Frontal cortex (tissue), 4 donors: Measurements from ENCODE around the gene FUT7. TPM values are rescaled to one million over a fixed set of nuclear protein-coding genes. Genes with fewer than 3 reads are reported as not detected.

Experiments used
- DNase-seq, 2 donors: peaks; one replicate each; pipeline ENCODE4 v3.0.0; 2012; ENCODE audit warnings: low spot score in 2 of 2
- FAIRE-seq: peaks from 2 replicates; lab custom pipeline; 2012; peaks lifted over from hg19 to GRCh38; lab: Jason Lieb, UNC
- total RNA-seq: library from RNA; depleted of rRNA; stranded (reverse); fragments of >200 nt; gene quantifications from one replicate; pipeline ENCODE4 v1.2.3, GENCODE V29; 2014
- donor health status: control.
- donor health status: control.
- donor health status: control.

FUT7 gene
- total RNA-seq, 1 donor from 2014 or later: not detected

DNA sequence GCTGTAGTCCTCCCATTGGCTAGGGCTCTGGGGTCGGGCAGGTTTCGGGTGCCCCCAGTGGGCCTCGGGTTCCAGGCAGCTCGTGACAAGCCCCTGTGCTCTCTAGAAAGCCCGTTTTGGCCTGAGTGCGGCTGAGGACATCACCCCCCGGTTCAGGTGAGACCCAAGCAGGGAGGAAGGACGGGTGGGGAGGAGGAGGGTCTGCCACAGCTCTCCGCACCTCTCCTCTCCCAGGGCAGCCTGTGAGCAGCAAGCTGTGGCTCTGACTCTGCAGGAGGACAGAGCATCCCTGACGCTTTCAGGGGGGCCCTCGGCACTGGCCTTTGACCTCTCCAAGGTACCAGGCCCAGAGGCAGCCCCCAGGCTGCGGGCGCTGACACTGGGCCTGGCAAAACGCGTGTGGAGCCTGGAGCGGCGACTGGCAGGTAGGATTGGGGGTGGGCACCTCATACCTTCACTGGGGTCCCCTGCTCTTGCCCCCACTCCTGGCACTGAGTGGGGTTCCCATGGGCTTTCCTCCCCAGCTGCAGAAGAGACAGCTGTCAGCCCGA is 39.0 kb downstream of the FUT7 start:
- no peak for DNase-seq
- FAIRE-seq: no peak

- peak; percentile 98 to 99 for DNase-seq
- FAIRE-seq: no peak
These were observed 39.7 kb downstream of the FUT7 start, which contains the start of gene PAXX for GRCh38 chr9:136991993-136992818. PAXX (plus strand) TSS chr9:136992422; CDS start chr9:136992444, 22 bp downstream.

DNA sequence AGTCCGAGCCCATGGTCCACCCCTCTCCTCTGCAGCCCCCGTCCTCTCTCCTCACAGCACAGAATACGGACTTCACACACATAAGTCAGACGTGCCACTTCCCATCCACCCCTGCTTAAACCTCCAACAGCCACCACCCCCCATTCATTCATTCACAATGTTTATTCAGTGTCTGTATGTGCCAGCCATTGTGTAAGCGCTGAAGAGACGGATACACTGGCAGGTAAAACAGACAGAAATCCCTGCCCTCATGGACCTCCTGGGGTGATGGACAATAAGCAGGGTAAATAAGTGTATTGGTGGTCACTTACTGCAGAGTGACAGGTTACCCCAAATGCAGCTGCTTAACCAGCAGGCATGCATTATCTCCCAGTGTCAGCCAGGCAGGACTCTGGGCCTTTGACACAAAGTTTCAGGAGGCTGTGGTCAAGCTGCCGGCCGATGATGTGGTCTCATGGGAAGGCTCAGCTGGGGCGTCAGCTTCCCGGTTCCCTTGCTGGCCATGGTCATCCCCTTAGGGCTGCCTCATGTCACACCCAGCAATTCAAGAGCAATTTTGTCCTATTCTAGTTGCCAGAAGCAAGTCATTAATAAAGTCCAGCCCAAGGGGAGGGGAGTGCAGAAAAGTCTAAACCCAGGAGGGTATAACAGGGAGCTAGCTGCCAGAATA is 41.5 kb downstream of the FUT7 start:
- no peak for FAIRE-seq
- DNase-seq: no peak

- DNase-seq (no peak), FAIRE-seq (no peak)
These were observed 43.0 kb downstream of the FUT7 start for GRCh38 chr9:136988872-136989271.

DNA sequence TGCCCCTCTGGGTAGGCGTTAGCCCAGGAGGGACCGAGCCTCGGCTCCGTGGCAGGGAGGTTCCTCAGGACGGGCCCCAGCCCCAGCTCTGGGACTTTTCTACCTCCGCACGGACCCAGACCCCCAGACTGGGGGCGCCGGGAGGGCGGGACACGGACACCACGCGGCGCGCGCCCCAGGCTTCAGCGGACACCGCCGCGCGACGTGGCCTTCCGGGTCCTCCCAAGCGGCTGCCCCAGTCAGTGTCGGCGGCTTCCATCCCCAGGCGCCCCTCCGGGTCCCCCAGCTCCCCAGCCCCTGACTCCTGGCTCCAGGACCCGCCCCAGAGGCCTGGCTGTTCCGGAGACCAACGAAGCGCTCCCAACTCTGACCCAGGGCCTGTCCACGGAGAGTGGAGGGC is 46.0 kb downstream of the FUT7 start:
- DNase-seq: no peak
- FAIRE-seq: no peak

DNA sequence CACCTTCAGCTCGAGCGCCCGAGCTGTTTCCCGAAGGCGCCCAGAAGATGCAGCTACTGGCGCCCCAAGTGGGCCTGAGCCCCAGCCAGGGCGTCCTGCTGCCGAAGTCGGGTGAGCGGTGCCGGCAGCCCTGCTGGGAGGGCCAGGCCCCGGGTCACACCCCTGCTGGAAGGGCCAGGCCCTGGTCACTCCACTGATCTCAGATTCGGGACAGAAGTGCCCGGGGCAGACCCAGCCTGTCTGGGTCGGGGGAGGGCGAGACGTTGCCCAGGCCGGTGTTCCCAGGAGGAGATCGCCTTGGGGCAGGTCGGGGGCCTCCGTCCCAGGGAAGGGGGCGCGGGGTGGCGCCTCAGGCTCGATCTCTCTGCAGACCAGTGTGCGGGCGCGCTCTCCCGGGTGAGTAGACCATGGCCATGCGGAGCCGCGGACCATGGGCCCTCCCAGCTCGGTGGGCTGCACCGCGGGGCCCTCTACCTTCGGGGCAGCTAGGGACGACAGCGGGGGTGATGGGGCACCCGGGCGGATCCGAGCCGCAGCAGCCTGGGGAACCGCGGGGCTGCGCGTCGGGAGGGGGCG is 46.8 kb downstream of the FUT7 start:
- FAIRE-seq (no peak), DNase-seq (no peak)

DNA sequence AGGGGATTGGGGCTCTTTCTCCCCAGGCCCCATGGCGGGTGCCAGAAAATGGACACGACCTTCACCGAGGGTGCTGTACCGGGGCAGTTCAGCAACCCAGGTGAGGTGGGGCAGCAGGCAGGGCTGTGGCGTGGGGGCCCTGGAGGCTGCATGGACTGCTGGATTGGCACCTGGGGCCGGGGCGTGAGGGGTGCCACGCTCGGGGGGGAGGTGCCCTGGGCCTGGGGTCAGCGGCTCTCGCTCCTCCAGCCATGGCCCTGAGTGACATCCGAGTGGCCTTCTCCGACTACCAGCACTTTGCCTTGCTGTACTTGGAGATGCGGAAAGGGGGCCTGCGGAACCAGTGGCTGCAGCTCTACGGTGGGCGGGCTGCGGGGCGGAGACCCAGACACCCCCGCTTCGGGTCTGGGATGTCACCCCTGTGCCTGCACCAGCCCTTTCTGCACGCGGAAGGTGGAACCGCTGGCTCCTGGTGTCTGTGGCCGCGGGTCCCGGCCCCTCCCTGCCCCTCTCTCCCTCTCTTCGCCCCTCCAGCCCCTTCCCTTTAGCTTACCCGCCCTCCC is 47.3 kb downstream of the FUT7 start:
- DNase-seq (no peak), FAIRE-seq (no peak)

DNA sequence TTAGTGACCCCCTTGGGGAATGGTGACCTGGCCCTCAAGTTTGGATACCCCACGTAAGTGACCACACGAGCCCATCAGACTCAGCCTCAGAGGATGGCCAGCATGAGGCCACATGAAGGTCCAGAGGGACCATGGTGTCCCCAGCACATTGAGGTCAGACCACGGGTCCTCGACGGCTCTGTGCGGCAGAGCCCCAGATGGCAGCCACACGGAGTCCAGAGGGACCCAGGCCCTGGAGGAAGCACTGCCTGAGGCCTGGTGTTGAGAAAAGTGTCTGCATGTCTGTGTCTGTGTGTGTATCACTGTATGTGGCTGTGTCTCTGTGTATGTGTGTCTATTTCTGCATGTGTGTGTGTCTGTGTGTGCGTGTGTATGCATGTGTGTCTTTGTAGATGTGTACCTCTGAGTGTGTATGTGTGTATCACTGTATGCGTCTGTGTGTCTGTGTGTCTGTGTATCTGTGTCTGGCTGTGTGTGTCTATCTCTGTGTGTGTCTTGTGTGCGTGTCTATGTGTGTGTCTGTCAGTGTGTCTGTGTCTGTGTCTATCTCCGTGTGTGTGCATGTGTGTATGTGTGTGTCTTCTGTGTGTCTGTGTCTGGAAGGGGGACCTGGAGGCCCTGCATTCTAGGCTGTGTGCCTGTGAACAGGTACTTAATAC is 48.1 kb downstream of the FUT7 start:
- no peak for DNase-seq
- FAIRE-seq: no peak

DNA sequence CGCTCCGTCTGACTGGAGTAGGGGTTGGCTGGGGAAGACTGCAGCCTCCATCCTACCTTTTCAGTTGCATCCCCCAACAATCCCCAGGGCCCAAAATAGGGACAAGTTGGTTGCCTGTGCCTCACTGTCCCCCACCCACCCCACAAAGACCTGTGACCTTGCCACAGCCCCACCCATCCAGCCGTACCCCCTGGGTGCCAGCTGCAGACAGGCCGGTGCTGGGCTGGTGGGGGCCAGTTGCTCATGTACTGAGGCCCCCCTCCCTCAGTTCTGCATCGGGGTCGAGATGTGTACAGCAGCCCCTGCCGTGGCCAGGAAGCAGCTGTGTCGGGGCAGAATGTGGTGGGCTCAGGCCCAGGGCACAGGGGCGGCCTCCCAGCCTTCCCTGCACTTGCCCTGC is 48.7 kb downstream of the FUT7 start:
- no peak for DNase-seq
- no peak for FAIRE-seq

- no peak for FAIRE-seq
These were observed 49.4 kb downstream of the FUT7 start, which contains the start of gene LCNL1 for GRCh38 chr9:136982232-136983051. LCNL1 (plus strand) TSS chr9:136982993; CDS start chr9:136983587, 594 bp downstream.

DNA sequence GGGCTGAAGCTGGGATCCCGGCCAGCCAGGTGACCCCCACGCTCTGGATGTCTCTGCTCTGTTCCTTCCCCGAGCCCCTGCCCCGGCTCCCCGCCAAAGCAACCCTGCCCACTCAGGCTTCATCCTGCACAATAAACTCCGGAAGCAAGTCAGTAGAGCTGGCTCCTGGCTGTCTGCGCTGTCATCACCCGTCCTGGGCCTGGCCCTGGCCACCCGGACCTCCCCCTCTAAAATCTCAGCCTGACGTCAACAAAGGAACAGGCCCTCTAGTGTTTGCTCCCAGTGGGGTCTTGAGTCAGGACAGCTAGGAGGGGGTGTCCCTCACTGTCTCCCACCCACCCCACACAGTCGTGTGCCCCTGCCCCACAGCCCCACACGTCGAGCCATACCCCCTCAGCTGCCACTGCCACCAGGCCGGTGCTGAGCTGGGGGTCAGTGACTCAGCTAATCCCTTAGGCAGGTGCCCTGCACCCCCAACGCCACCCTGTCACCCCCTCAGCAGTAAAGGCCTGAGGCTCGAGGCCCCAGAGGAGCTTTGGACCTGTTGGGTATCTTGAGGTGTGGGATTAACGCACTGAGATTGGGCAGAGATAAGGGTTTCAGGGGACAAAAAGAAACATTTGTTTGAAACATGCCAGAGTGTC is 50.2 kb downstream of the FUT7 start:
- no peak for FAIRE-seq
- peak in 1 of 2 donors; percentile 71 for DNase-seq

More at GRCh38 chr9:136982232-136983051, 49.4 kb downstream of the FUT7 start, which contains the start of gene LCNL1:
- no peak for DNase-seq

- DNase-seq (no peak), FAIRE-seq (no peak)
These were observed 51.0 kb downstream of the FUT7 start for GRCh38 chr9:136980669-136981478.

Other genes starting within 250 kb of the FUT7 start
- gene TMEM141, start 240.7 kb downstream of the FUT7 start, total RNA-seq: 17.1 TPM
- 2.0 TPM for gene CCDC183, start 235.8 kb downstream of the FUT7 start, total RNA-seq
- 35.1 TPM for gene RABL6, start 224.1 kb downstream of the FUT7 start, total RNA-seq
- 0.82 TPM for gene AJM1, start 189.6 kb downstream of the FUT7 start, total RNA-seq
- 143 TPM for gene PHPT1, start 182.7 kb downstream of the FUT7 start, total RNA-seq
- 4.1 TPM for gene MAMDC4, start 179.7 kb downstream of the FUT7 start, total RNA-seq
- 140 TPM for gene EDF1, start 165.8 kb downstream of the FUT7 start, total RNA-seq
- gene TRAF2, start 145.6 kb downstream of the FUT7 start, total RNA-seq: 7.3 TPM
- gene FBXW5, start 87.3 kb downstream of the FUT7 start, total RNA-seq: 62.4 TPM
- not detected for gene C8G, start 86.8 kb downstream of the FUT7 start, total RNA-seq
- gene LCN12, start 79.8 kb downstream of the FUT7 start, total RNA-seq: not detected
- gene PTGDS, start 54.6 kb downstream of the FUT7 start, total RNA-seq: 61.1 TPM
- 0.82 TPM for gene LCNL1, start 49.1 kb downstream of the FUT7 start, total RNA-seq
- 13.5 TPM for gene PAXX, start 39.7 kb downstream of the FUT7 start, total RNA-seq
- not detected for gene CLIC3, start 35.5 kb downstream of the FUT7 start, total RNA-seq
- 20.8 TPM for gene ABCA2, start 3.9 kb downstream of the FUT7 start, total RNA-seq
- gene NPDC1, start 14.1 kb upstream of the FUT7 start, total RNA-seq: 16.3 TPM
- 0.82 TPM for gene ENTPD2, start 22.0 kb upstream of the FUT7 start, total RNA-seq
- gene SAPCD2, start 38.5 kb upstream of the FUT7 start, total RNA-seq: 1.2 TPM
- 0.41 TPM for gene UAP1L1, start 45.4 kb upstream of the FUT7 start, total RNA-seq
- gene MAN1B1, start 54.9 kb upstream of the FUT7 start, total RNA-seq: 42.0 TPM
- gene DPP7, start 82.6 kb upstream of the FUT7 start, total RNA-seq: 38.3 TPM
- 29.8 TPM for gene GRIN1, start 107.1 kb upstream of the FUT7 start, total RNA-seq
- gene LRRC26, start 138.0 kb upstream of the FUT7 start, total RNA-seq: 0.41 TPM
- gene TMEM210, start 140.0 kb upstream of the FUT7 start, total RNA-seq: not detected
- 22.4 TPM for gene ANAPC2, start 156.5 kb upstream of the FUT7 start, total RNA-seq
- gene SSNA1, start 156.6 kb upstream of the FUT7 start, total RNA-seq: 24.5 TPM
- gene TPRN, start 168.7 kb upstream of the FUT7 start, total RNA-seq: 6.1 TPM
- 34.2 TPM for gene TMEM203, start 173.6 kb upstream of the FUT7 start, total RNA-seq
- gene NDOR1, start 173.6 kb upstream of the FUT7 start, total RNA-seq: 3.3 TPM
- 0.82 TPM for gene RNF208, start 190.2 kb upstream of the FUT7 start, total RNA-seq
- gene CYSRT1, start 193.1 kb upstream of the FUT7 start, total RNA-seq: under 0.01 TPM
- not detected for gene RNF224, start 195.4 kb upstream of the FUT7 start, total RNA-seq
- not detected for gene SLC34A3, start 198.8 kb upstream of the FUT7 start, total RNA-seq
- 92.5 TPM for gene TUBB4B, start 209.2 kb upstream of the FUT7 start, total RNA-seq
- not detected for gene STPG3, start 219.2 kb upstream of the FUT7 start, total RNA-seq
- gene NELFB, start 223.2 kb upstream of the FUT7 start, total RNA-seq: 36.7 TPM
- 0.41 TPM for gene TOR4A, start 245.6 kb upstream of the FUT7 start, total RNA-seq